H1 (cell line): ENCODE measurements around the gene NAA40. TPM values are rescaled to one million over a fixed set of nuclear protein-coding genes. Genes with fewer than 3 reads are reported as not detected.

ENCODE experiments used
- CTCF ChIA-PET: fragments of 300-600 bp; sonication (Branson Sonifier 250); formaldehyde crosslinking; loops from one replicate; lab custom pipeline; 2021; ENCODE audit not compliant: partially characterized antibody; lab: Charles Lee
- POLR2A ChIA-PET: fragments of 300-600 bp; sonication (Branson Sonifier 250); formaldehyde crosslinking; loops from one replicate; lab custom pipeline; 2021; ENCODE audit warnings: inconsistent platforms; ENCODE audit not compliant: partially characterized antibody; lab: Charles Lee
- DNase-seq, 2 experiments: peaks; one replicate each; pipeline versions ENCODE4 v3.0.0 to v3.0.0-alpha.2; 2010 to 2022; ENCODE audit warnings: low spot score in 2 of 2, low read depth in 1 of 2, mixed read lengths in 1 of 2
- FAIRE-seq: peaks from 2 replicates; lab custom pipeline; 2011; peaks lifted over from hg19 to GRCh38; lab: Jason Lieb, UNC
- H2AFZ ChIP-seq: 2 replicates; pipeline ENCODE4 v1.8.1; 2012; ENCODE audit warnings: low read length, inconsistent platforms
- H2AK5ac ChIP-seq: 2 replicates; pipeline ENCODE4 v1.6.1; 2013; ENCODE audit warnings: low read depth, low read length
- H2BK120ac ChIP-seq: replicated peaks from 2 replicates; pipeline ENCODE3; 2013; ENCODE audit warnings: low read depth, low read length, inconsistent platforms
- H2BK12ac ChIP-seq: 2 replicates; pipeline ENCODE4 v1.6.1; 2013; ENCODE audit warnings: low read depth, low read length
- H2BK15ac ChIP-seq: 2 replicates; pipeline ENCODE4 v1.6.1; 2013; ENCODE audit warnings: low read length
- H2BK20ac ChIP-seq: 2 replicates; pipeline ENCODE4 v1.6.1; 2013; ENCODE audit warnings: low read length
- H2BK5ac ChIP-seq: 2 replicates; pipeline ENCODE4 v1.6.1; 2013; ENCODE audit warnings: low read depth, low read length
- H3K14ac ChIP-seq: 2 replicates; pipeline ENCODE4 v1.6.1; 2013; ENCODE audit warnings: inconsistent platforms; ENCODE audit not compliant: insufficient read length
- H3K18ac ChIP-seq: 2 replicates; pipeline ENCODE4 v1.6.1; 2013; ENCODE audit warnings: low read length; ENCODE audit errors: extremely low read depth
- H3K23ac ChIP-seq: 2 replicates; pipeline ENCODE4 v1.6.1; 2013; ENCODE audit warnings: inconsistent platforms; ENCODE audit not compliant: insufficient read length
- H3K23me2 ChIP-seq: 2 replicates; pipeline ENCODE4 v1.6.1; 2013; ENCODE audit warnings: low read depth, low read length
- H3K27ac ChIP-seq: 2 replicates; pipeline ENCODE4 v1.6.1; 2011; ENCODE audit warnings: low read depth, low read length, inconsistent platforms
- H3K27me3 ChIP-seq, 4 experiments: replicated peaks in 1 of 4; 1 replicate in 1 of 4; 2 replicates in 3 of 4; pipeline versions ENCODE4 v1.6.1 to v1.8.1; 2011 to 2013; ENCODE audit warnings: low read length in 3 of 4, mild to moderate bottlenecking in 3 of 4, inconsistent platforms in 2 of 4, mixed read lengths in 2 of 4, moderate library complexity in 1 of 4; ENCODE audit not compliant: control insufficient read depth in 3 of 4, insufficient read depth in 3 of 4; ENCODE audit errors: extremely low read depth in 1 of 4
- H3K36me3 ChIP-seq, 4 experiments: 2 replicates each; pipeline versions ENCODE4 v1.6.1 to v1.8.1; 2011 to 2013; ENCODE audit warnings: mild to moderate bottlenecking in 4 of 4, low read length in 3 of 4, moderate library complexity in 2 of 4, control low read depth in 1 of 4, inconsistent platforms in 1 of 4; ENCODE audit not compliant: insufficient read depth in 4 of 4, control insufficient read depth in 2 of 4
- H3K4ac ChIP-seq: replicated peaks from 2 replicates; pipeline ENCODE3; 2013; ENCODE audit warnings: low read length, low read depth, mixed read lengths, inconsistent platforms; ENCODE audit not compliant: insufficient read length
- H3K4me1 ChIP-seq, 4 experiments: replicated peaks in 1 of 4; 1 replicate in 1 of 4; 2 replicates in 3 of 4; pipeline versions ENCODE4 v1.6.1 to v1.8.1; 2011 to 2013; ENCODE audit warnings: low read length in 3 of 4, inconsistent platforms in 2 of 4, mixed read lengths in 1 of 4; ENCODE audit not compliant: insufficient read depth in 4 of 4, control insufficient read depth in 3 of 4
- H3K4me2 ChIP-seq, 2 experiments: 2 replicates each; pipeline versions ENCODE4 v1.6.1 to v1.8.1; 2011 to 2013; ENCODE audit warnings: low read depth in 2 of 2, low read length in 2 of 2, control low read depth in 1 of 2, inconsistent platforms in 1 of 2, mild to moderate bottlenecking in 1 of 2; ENCODE audit not compliant: insufficient read depth in 1 of 2
- H3K4me3 ChIP-seq, 4 experiments: fragments of 200-600, 300-600 bp in 1 of 4; sonication (generic), shearing (Covaris generic), sonication (Bioruptor Twin) in 1 of 4; 2 replicates each; pipeline versions ENCODE4 v1.5.1 to v1.8.1; 2011 to 2016; ENCODE audit warnings: low read length in 4 of 4, low read depth in 3 of 4, control low read depth in 2 of 4, inconsistent platforms in 2 of 4, mild to moderate bottlenecking in 2 of 4, mixed read lengths in 1 of 4, moderate library complexity in 1 of 4; ENCODE audit not compliant: insufficient read depth in 2 of 4; ENCODE audit errors: extremely low read depth in 1 of 4
- H3K56ac ChIP-seq: replicated peaks from 2 replicates; pipeline ENCODE3; 2013; ENCODE audit warnings: low read depth, mild to moderate bottlenecking, mixed read lengths, low read length, inconsistent platforms; ENCODE audit not compliant: insufficient read length
- H3K79me1 ChIP-seq: 2 replicates; pipeline ENCODE4 v1.6.1; 2013; ENCODE audit warnings: low read depth, low read length, control low read depth
- H3K79me2 ChIP-seq, 2 experiments: 2 replicates each; pipeline versions ENCODE4 v1.6.1 to v1.8.1; 2012 to 2013; ENCODE audit warnings: low read length in 2 of 2, mild to moderate bottlenecking in 2 of 2, inconsistent platforms in 1 of 2; ENCODE audit not compliant: insufficient read depth in 2 of 2, control insufficient read depth in 1 of 2
- H3K9ac ChIP-seq, 4 experiments: replicated peaks in 1 of 4; 1 replicate in 1 of 4; 2 replicates in 3 of 4; pipeline versions ENCODE4 v1.6.1 to v1.8.1; 2011 to 2013; ENCODE audit warnings: low read depth in 3 of 4, low read length in 3 of 4, control low read depth in 2 of 4, mild to moderate bottlenecking in 2 of 4, moderate library complexity in 2 of 4, inconsistent platforms in 1 of 4; ENCODE audit errors: extremely low read depth in 1 of 4
- H3K9me3 ChIP-seq, 2 experiments: 2 replicates each; pipeline versions ENCODE4 v1.6.1 to v1.8.1; 2012 to 2013; ENCODE audit warnings: mild to moderate bottlenecking in 2 of 2, moderate library complexity in 2 of 2, control low read depth in 1 of 2, inconsistent platforms in 1 of 2, low read depth in 1 of 2, low read length in 1 of 2, mixed read lengths in 1 of 2; ENCODE audit not compliant: insufficient read depth in 2 of 2
- H4K20me1 ChIP-seq, 2 experiments: replicated peaks in 1 of 2; 2 replicates each; pipeline versions ENCODE3 to v1.8.1; 2011 to 2013; ENCODE audit warnings: inconsistent platforms in 2 of 2, low read length in 2 of 2, mild to moderate bottlenecking in 1 of 2; ENCODE audit not compliant: insufficient read depth in 2 of 2, control insufficient read depth in 1 of 2
- H4K5ac ChIP-seq: 2 replicates; pipeline ENCODE4 v1.6.1; 2013; ENCODE audit warnings: low read length, low read depth, mixed read lengths, inconsistent platforms; ENCODE audit not compliant: insufficient read length
- H4K8ac ChIP-seq: 2 replicates; pipeline ENCODE4 v1.8.0; 2013; ENCODE audit warnings: mild to moderate bottlenecking, moderate library complexity, low read length, inconsistent platforms; ENCODE audit not compliant: insufficient read depth; ENCODE audit errors: extremely low read depth
- H4K91ac ChIP-seq: replicated peaks from 2 replicates; pipeline ENCODE3; 2013; ENCODE audit warnings: low read length, mixed read lengths, inconsistent platforms; ENCODE audit not compliant: insufficient read length
- CBX5 ChIP-seq: fragments of 300-800, 300-1000 bp; sonication (generic); IDR thresholded peaks from 2 replicates; pipeline ENCODE4 v1.7.1; 2016; ENCODE audit warnings: antibody characterized with exemption, low read length, low read depth
- CREB1 ChIP-seq: IDR thresholded peaks from 2 replicates; pipeline ENCODE4 v1.6.1; 2012; ENCODE audit warnings: inconsistent platforms
- CTCF ChIP-seq, 3 experiments: IDR thresholded peaks; 1 replicate in 2 of 3; 2 replicates in 1 of 3; pipeline versions ENCODE4 v1.5.1 to v1.6.1; 2011; ENCODE audit warnings: low read length in 3 of 3, mild to moderate bottlenecking in 3 of 3, inconsistent platforms in 2 of 3, low read depth in 1 of 3, moderate library complexity in 1 of 3; ENCODE audit not compliant: insufficient read depth in 1 of 3; ENCODE audit errors: control extremely low read depth in 1 of 3
- EGR1 ChIP-seq: IDR thresholded peaks from 2 replicates; pipeline ENCODE4 v1.6.1; 2011; ENCODE audit warnings: low read depth, low read length, borderline replicate concordance
- EP300 ChIP-seq, 2 experiments: IDR thresholded peaks; 1 replicate in 1 of 2; 2 replicates in 1 of 2; pipeline ENCODE4 v1.6.1; 2011 to 2012; ENCODE audit warnings: low read depth in 2 of 2, low read length in 2 of 2, mild to moderate bottlenecking in 2 of 2, borderline replicate concordance in 1 of 2, inconsistent platforms in 1 of 2, moderate library complexity in 1 of 2
- EZH2 ChIP-seq: fragments of 200-600 bp; sonication (generic); IDR thresholded peaks from 2 replicates; pipeline ENCODE4 v1.7.1; 2012; ENCODE audit warnings: low read depth, mild to moderate bottlenecking, moderate library complexity, low read length, inconsistent platforms; ENCODE audit not compliant: severe bottlenecking
- JUND ChIP-seq: IDR thresholded peaks from 2 replicates; pipeline ENCODE4 v1.6.1; 2011; ENCODE audit warnings: mild to moderate bottlenecking, improper control_type of control experiment, low read length
- NANOG ChIP-seq: IDR thresholded peaks from 2 replicates; pipeline ENCODE4 v1.6.1; 2011; ENCODE audit warnings: low read length, low read depth, mild to moderate bottlenecking, inconsistent platforms; ENCODE audit not compliant: insufficient read depth, poor library complexity, severe bottlenecking
- POLR2A ChIP-seq, 2 experiments: IDR thresholded peaks; 1 replicate in 1 of 2; 2 replicates in 1 of 2; pipeline ENCODE4 v1.6.1; 2011; ENCODE audit warnings: low read depth in 2 of 2, low read length in 2 of 2, mild to moderate bottlenecking in 2 of 2; ENCODE audit errors: control extremely low read depth in 1 of 2
- SP4 ChIP-seq: IDR thresholded peaks from 2 replicates; pipeline ENCODE4 v1.6.1; 2012; ENCODE audit warnings: low read length, inconsistent platforms
- TAF1 ChIP-seq: IDR thresholded peaks from 2 replicates; pipeline ENCODE4 v1.6.1; 2011; ENCODE audit warnings: mild to moderate bottlenecking, low read depth, low read length
- TAF7 ChIP-seq: optimal IDR thresholded peaks from 2 replicates; pipeline ENCODE3; 2011; ENCODE audit warnings: low read depth, mild to moderate bottlenecking, inconsistent platforms, low read length, moderate library complexity, borderline replicate concordance
- WGBS, 2 experiments: shearing (Covaris generic) in 1 of 2; methylation state at CpG; one replicate each; pipeline versions ENCODE4 v1.1.6 to v1.1.7; 2013 to 2015; ENCODE audit warnings: low lambda C conversion rate in 2 of 2, mixed read lengths in 2 of 2, inconsistent platforms in 1 of 2, low coverage in 1 of 2, missing lambda C conversion rate in 1 of 2; ENCODE audit not compliant: insufficient replicate concordance in 2 of 2, insufficient coverage in 1 of 2, insufficient read length in 1 of 2; ENCODE audit errors: extremely low coverage in 1 of 2, missing lambda C conversion rate in 1 of 2; 5-methylcytosine and 5-hydroxymethylcytosine counted together
- polyA plus RNA-seq, 7 experiments: library from polyadenylated mRNA; depleted of rRNA in 3 of 7; stranded (reverse) in 5 of 7; unstranded in 2 of 7; fragments of >200 nt in 5 of 7; fragments of 200-250 nt in 2 of 7; gene quantifications; 1 replicate in 5 of 7; 2 replicates in 1 of 7; 4 replicates in 1 of 7; pipeline versions ENCODE4 v1.2.1 to v1.2.3, GENCODE V29; 2011 to 2013; ENCODE audit warnings: missing spikeins in 2 of 7, mixed read lengths in 2 of 7
- total RNA-seq: library from RNA; stranded (reverse); fragmentation: NEBNext Ultra II Directional; extraction: Animal tissue kit (Norgen Biotek cat#: 25700); gene quantifications from 2 replicates; pipeline ENCODE4 v1.2.1, GENCODE V29; 2021

Gene NAA40
- total and polyA plus RNA-seq, 2 of the 8 experiments (the other 6 are each of a cell fraction or from before 2014, with no cell fraction given) = 20.0 to 31.1 TPM

GRCh38 chr11:63952570-63952969, 13.8 kb downstream of the NAA40 start:
- H2BK20ac ChIP-seq = no peak overlapping the region
- CTCF ChIA-PET = interaction anchor here (0.6 to 1.7 kb wide), 9 partner anchors 9 to 142 kb away, joined by 3 to 9 read pairs (median 4); no protein-coding TSS in a partner anchor
- H2BK120ac ChIP-seq = no peak overlapping the region
- no peak overlapping the region for H3K4me3 ChIP-seq
- H3K4me2 ChIP-seq = no peak overlapping the region
- DNase-seq = no peak
- no peak overlapping the region for H3K18ac ChIP-seq
- no peak overlapping the region for H2AFZ ChIP-seq
- no peak overlapping the region for H3K27ac ChIP-seq
- no peak overlapping the region for H3K23ac ChIP-seq
- H3K56ac ChIP-seq = no peak overlapping the region
- no peaks in the 10 kb centered on the region for H3K23me2 ChIP-seq
- no peaks in the 10 kb centered on the region for H3K79me2 ChIP-seq
- H3K4ac ChIP-seq = no peak overlapping the region
- no peak overlapping the region for H2BK12ac ChIP-seq
- no peak for FAIRE-seq
- peaks cover 17 to 36% (median 22%) of the 10 kb centered on the region in 4 experiments; a peak in 7 of 8 replicates for H3K36me3 ChIP-seq
- H4K8ac ChIP-seq = no peak overlapping the region
- WGBS, 2 experiments = 97% methylated on average over 4 of the region's 4 CpGs; no CpG with 5 or more reads in 1 of the 2 experiments
- H2AK5ac ChIP-seq = no peak overlapping the region
- POLR2A ChIA-PET = interaction anchor here (0.5 to 4.2 kb wide), 7 partner anchors 9 to 105 kb away, joined by 3 to 31 read pairs (median 3); partner anchors contain the start of genes COX8A and NAA40
- H2BK15ac ChIP-seq = no peak overlapping the region
- no peak overlapping the region for H3K14ac ChIP-seq
- no peaks in the 10 kb centered on the region for H3K9me3 ChIP-seq
- H4K5ac ChIP-seq = no peak overlapping the region
- no peaks in the 10 kb centered on the region for H3K27me3 ChIP-seq
- no peaks in the 10 kb centered on the region for H3K4me1 ChIP-seq
- peaks cover 0 to 5% of the 10 kb centered on the region in 2 experiments for H4K20me1 ChIP-seq
- H3K9ac ChIP-seq = no peak overlapping the region
- no peak overlapping the region for H2BK5ac ChIP-seq
- H3K79me1 ChIP-seq = no peaks in the 10 kb centered on the region
- no peak overlapping the region for H4K91ac ChIP-seq
- TF ChIP-seq NANOG (no peak), CREB1 (no peak), CBX5 (no peak), EZH2 (no peak), CTCF (IDR thresholded peaks at IDR 0.05; ENCODE audit: control extremely low read depth in 1 of 3, insufficient read depth in 1 of 3, low read depth in 1 of 3, low read length in 3 of 3) (no peak), TAF1 (no peak), TAF7 (no peak), JUND (no peak), POLR2A (IDR thresholded peaks at IDR 0.05; ENCODE audit: control extremely low read depth in 1 of 2, low read depth in 2 of 2, low read length in 2 of 2) (no peak), EP300 (IDR thresholded peaks at IDR 0.05; ENCODE audit: borderline replicate concordance in 1 of 2, low read depth in 2 of 2, low read length in 2 of 2) (no peak), EGR1 (no peak), SP4 (no peak)
